ENCODE data around the gene WDR55. TPM values are rescaled to one million over a fixed set of nuclear protein-coding genes. Genes with fewer than 3 reads are reported as not detected.

WDR55 gene
- total and polyA plus RNA-seq, 2 of the 13 experiments (the other 11 are each of a cell fraction or from before 2014, with no cell fraction given) = 17.7 to 18.2 TPM

GRCh38 chr5:140639148-140639981 lies 25.3 kb upstream of the WDR55 start, which contains the start of gene TMCO6 (continued):
- TF ChIP-seq CBX1 (IDR thresholded peaks at IDR 0.05; ENCODE audit: low read depth) (no peak), ZFP62 (CRISPR knock-in tag; IDR thresholded peaks at IDR 0.05) (no peak), CENPBD1 (CRISPR knock-in tag; IDR thresholded peaks at IDR 0.05; ENCODE audit: borderline replicate concordance, low read depth) (peak; percentile 83; the same call in 1 of the 2 replicates), ZNF280B (CRISPR knock-in tag; IDR thresholded peaks at IDR 0.05; ENCODE audit: borderline replicate concordance) (peak; percentile 93), ZNF768 (CRISPR knock-in tag; IDR thresholded peaks at IDR 0.05) (peak; percentile 68; the same call in 1 of the 2 replicates), GABPA (IDR thresholded peaks at IDR 0.05; ENCODE audit: low read depth, low read length) (no peak), GABPA (CRISPR knock-in tag; IDR thresholded peaks at IDR 0.05; ENCODE audit: low read depth) (peak; percentile 68; the same call in 1 of the 2 replicates), FOSL1 (CRISPR knock-in tag; IDR thresholded peaks at IDR 0.05; ENCODE audit: borderline replicate concordance) (no peak), ZNF674 (CRISPR knock-in tag; IDR thresholded peaks at IDR 0.05; ENCODE audit: low read depth) (no peak), SAFB2 (CRISPR knock-in tag; IDR thresholded peaks at IDR 0.05; ENCODE audit: borderline replicate concordance, low read depth) (peak; percentile 79; the same call in 1 of the 2 replicates), AKNA (CRISPR knock-in tag; IDR thresholded peaks at IDR 0.05; ENCODE audit: borderline replicate concordance) (no peak), HNF4G (IDR thresholded peaks at IDR 0.05; ENCODE audit: borderline replicate concordance, low read depth, low read length) (peak; percentile 73; the same call in 1 of the 2 replicates), HNF4G (CRISPR knock-in tag; IDR thresholded peaks at IDR 0.05; ENCODE audit: borderline replicate concordance, low read depth) (no peak; the same call in 1 of the 2 replicates), ZNF660 (CRISPR knock-in tag; IDR thresholded peaks at IDR 0.05; ENCODE audit: borderline replicate concordance, low read depth) (peak; percentile 55; the same call in 1 of the 2 replicates), BCL6 (CRISPR knock-in tag; IDR thresholded peaks at IDR 0.05) (peak; percentile 96), ZNF724P (CRISPR knock-in tag; IDR thresholded peaks at IDR 0.05; ENCODE audit: borderline replicate concordance) (peak; percentile 61), ZMAT3 (CRISPR knock-in tag; conservative IDR thresholded peaks at IDR 0.05) (no peak), RARA (CRISPR knock-in tag; IDR thresholded peaks at IDR 0.05) (peak; percentile 94), GABPB1 (CRISPR knock-in tag; IDR thresholded peaks at IDR 0.05) (peak; percentile 80), PTBP1 (IDR thresholded peaks at IDR 0.05; ENCODE audit: low read depth, low read length, poor library complexity, severe bottlenecking) (peak; percentile 35), FOXJ3 (CRISPR knock-in tag; IDR thresholded peaks at IDR 0.05; ENCODE audit: borderline replicate concordance) (peak; percentile 61; the same call in 1 of the 2 replicates), SYNCRIP (IDR thresholded peaks at IDR 0.05; ENCODE audit: insufficient read depth, low read depth, low read length) (no peak)

Measured in HepG2 (cell line).